GM18517 (cell line): ENCODE results near the gene DPP6.
"Not testable (repeated sequence)": the region's sequence is repeated elsewhere in the genome, so short reads cannot be mapped to it uniquely, and the experiment has no call there.

Experiments
- ATAC-seq: cut with Tn5 transposase; IDR thresholded peaks from one replicate; pipeline ENCODE4 v1.9.1; 2021; ENCODE audit warnings: mild to moderate bottlenecking, moderate library complexity; ENCODE audit not compliant: unreplicated experiment

DPP6 gene

DNA sequence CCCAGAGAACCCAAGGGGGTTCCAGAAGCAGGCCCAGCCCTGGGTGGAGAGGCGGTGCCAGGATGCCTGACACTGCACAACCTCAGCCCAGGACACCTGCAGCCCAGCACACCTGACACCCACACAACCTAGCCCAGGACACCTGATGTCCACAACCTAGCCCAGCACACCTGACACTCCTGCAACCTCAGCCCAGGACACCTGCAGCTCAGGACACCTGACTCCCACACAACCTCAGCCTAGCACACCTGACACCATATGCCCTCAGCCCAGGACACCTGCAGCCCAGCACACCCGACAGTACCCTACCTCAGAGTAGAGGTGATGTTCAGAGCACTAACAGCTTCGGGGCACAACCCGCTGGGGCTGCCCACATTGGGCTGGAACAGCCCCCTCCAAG lies 863.4 kb downstream of the DPP6 start:
- ATAC-seq, result no peak

DNA sequence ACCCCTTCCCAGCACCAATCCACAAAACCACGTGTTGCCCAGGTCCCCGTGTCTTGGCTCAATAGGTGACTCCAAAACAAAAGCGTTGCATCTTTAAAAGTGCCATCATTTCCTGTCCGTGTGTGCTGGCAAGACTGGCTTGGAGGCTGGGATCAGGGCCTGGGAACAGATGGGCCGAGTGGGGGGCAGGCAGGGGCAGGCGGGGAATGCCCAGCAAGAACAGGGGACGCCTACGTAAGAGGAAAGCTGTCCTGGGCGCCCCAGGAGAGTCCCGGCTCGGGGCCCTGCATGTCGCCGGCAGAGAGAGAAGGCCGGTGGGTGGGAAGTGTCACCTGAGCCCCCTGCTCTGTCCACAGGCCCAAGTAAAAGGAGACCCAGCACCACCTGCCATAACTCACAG lies 864.2 kb downstream of the DPP6 start:
- ATAC-seq, result no peak

DNA sequence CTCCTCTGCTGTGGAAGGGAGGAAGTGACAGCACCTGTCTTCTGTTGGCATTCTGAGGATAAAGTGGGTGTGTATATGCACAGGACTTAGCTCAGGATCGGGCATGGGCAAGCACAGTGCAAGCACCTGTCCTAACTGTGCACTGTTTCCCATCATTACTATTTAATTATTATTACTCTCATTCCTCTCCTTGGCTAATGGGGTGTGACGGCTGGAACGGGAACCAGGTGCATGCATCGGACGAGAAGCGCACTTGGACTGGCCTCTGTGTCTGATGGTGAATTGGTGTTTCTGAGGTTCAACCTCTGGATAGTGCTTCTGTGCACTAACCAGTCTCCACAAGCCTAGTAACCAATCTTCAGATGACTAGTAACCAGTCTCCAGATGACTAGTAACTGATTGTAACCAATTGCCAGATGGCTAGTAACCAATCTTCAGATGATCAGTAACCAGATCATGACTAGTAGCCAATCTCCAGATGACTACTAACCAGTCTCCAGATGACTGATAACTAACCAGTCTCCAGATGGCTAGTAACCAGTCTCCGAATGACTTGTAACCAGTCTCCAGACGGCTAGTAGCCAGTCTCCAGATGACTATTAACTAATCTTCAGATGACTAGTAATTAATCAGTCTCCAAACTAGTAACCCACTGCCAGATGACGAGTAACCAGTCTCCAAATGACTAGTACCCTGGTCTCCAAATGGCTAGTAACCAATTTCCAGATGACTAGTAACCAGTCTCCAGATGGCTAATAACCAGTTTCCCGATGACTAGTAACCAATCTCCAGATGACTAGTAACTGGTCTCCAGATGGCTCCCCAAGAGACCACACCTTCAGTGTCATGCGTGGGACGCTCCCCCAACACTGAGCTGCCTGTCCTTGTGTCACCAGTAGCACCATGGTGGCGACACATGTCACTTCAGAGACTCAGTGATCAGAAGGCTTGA lies 864.9 kb downstream of the DPP6 start:
- no peak for ATAC-seq

DNA sequence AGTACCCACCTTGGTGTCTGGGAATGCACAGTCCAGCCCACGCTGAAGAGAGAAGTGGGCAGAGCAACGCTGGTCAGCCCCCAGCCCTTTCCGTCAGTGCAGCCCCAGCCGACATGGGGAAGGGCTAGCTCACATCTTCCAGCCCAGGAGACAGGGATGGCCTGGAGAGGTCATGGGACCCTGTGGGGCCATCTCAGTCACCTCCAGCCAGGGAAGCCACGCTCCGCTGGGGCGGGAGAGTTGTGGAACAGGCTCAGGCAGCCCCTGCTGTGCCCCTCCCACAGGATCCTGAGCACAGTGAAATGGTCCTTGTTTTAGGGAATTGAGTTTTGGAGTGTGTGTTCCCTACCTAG lies 865.6 kb downstream of the DPP6 start:
- ATAC-seq, result no peak

DNA sequence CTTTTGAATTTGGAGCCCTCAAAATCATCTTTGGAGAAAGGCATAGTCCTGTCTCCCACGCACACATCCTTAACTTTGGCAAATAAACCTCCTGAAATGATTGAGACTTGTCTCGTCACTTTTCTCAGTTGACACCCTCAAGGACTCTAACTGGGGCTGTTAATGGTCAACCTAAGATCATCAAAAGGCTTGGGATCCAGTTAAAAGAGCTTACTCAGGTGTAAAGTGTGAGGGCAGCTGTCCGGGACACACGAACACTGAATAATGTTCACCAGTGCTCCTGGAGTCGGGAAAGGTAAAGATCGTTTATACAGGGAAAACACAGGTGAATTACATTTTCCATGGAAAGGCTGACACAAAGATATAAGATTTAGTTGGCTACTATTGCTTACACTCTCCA lies 866.1 kb downstream of the DPP6 start:
- ATAC-seq, result no peak

DNA sequence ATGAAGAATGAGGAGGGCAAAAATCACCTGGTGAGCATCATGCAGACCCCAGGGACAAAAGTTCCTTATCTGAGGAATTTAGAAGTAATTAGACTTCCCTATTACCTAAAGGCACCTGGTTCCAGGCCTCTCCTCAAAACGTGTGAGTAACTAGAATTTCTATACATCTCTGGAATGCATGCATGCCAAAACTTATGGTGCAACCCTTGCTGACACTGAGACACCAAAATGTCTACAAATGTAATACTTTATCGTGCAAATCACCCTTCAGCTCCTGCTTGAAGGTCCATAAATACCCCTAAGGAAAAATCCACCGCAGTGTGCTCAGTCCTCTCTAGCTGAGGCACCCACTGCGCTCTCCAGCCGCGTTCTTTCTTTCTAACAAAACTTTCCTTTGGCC lies 866.5 kb downstream of the DPP6 start:
- no peak for ATAC-seq

DNA sequence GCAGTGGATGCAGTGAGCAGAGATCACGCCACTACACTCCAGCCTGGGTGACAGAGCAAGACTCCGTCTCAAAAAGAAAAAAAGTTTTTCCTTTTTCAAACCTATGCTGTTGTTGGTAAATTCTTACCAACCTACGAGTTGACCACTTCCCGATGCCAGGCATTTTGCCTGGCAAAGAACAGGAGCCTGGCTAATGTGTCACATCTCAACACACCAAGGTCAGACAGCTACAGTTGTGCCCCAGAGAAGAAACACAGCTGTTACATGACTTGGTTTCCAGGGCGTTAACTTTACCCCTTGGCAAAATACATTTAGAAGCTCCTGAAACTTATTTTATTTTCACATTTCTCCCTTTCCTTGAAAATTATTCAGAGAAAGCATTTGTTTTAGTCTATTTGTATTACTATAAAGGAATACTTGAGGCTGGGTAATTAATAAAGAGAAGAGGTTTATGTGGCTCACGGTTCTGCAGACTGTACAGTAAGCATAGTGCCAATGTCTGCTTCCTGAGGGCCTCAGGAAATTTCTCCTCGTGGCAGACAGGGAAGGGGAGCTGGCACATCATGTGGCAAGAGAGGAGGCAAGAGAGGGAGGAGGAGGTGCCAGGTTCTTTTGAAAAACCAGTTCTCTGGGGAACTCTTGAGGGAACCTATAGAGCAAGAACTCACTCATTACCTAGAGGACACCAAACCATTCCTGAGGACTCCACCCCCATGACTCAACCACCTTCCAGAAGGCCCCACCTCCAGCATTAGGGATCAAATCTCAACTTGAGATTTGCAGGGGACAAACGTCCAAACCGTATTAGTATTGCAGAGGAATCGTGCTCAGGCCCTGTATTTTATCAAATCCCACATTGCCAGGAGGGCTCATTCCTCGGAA lies 867.4 kb downstream of the DPP6 start:
- no peak for ATAC-seq

DNA sequence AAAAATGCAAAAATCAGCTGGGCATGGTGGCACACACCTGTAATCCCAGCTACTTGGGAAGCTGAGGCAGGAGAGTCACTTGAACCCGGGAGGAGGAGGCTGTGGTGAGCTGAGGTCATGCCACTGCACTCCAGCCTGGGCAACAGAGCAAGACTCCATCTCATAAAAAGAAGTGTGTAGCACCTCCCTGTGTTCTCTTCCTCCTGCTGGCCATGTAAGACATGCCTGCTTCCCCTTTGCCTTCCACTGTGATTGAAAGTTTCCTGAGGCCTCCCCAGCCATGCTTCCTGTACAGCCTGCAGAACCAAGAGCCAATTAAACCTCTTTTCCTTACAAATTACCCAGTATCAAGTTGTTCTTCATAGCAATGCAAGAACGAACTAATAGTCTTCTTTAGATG lies 870.3 kb downstream of the DPP6 start:
- not testable (repeated sequence) for ATAC-seq

DNA sequence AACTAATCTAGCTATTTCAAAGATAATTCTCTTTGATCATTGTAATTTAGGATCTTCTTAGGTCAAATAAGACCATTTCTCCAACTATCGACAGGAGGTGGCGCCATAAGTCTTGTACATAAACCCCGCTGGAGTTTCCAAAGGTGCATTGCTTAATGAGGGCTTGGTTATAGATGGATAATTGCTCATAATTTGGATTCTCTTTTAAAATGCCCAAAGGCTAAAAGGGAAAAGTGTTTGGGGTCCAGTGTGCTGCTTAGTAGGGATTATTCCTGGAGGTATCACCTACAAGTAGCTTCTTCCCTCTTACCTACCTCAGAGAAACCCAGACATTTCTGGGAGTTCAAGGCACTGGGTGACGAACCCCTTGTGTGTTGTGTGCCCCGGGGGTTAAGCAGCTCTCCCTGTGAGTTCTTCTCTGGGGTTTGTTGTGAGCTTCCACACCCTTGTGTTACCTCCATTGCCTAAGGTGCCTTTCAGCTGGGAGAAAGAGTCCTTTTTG lies 875.5 kb downstream of the DPP6 start:
- peak; percentile 44 for ATAC-seq

DNA sequence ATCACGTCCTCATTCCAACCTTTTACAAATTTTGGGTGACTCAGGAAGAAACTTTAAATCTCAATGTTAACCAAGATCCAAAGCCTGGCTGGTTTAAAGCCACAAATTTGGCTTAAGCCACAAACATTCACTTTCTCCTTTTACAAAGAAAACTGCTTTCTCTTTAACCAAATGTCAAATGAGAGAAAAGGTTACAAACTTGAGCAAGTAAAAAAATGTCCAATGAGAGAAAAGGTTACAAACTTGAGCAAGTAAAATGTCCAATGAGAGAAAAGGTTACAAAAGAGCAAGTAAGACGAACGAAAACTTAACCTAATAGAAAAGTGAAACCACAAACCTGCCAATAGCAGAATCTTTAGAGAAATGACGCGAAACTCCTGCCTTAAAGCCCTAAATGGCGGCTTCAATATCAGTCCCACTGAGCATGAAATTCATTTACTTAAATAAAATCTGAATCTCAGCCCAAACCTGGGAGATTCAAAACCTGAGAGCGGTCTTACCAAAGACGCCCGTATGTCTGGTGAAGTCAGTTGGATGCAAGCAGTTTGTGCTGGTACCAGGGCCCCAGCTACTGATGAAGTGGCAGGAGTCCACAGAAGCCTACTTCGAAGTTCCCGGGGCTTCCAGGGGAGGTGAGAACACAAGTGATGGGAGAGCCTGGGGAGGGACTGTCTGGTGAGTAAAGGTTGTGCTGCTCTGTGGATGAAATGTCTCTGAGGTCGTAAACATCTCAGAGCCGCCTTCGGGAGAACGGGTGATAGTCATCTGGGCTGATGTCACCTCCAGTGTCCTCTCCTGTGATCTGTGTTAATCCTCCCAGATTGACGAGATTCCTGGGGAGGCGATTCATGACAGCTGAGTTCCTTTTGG lies 876.2 kb downstream of the DPP6 start:
- ATAC-seq, result peak; percentile 92

DNA sequence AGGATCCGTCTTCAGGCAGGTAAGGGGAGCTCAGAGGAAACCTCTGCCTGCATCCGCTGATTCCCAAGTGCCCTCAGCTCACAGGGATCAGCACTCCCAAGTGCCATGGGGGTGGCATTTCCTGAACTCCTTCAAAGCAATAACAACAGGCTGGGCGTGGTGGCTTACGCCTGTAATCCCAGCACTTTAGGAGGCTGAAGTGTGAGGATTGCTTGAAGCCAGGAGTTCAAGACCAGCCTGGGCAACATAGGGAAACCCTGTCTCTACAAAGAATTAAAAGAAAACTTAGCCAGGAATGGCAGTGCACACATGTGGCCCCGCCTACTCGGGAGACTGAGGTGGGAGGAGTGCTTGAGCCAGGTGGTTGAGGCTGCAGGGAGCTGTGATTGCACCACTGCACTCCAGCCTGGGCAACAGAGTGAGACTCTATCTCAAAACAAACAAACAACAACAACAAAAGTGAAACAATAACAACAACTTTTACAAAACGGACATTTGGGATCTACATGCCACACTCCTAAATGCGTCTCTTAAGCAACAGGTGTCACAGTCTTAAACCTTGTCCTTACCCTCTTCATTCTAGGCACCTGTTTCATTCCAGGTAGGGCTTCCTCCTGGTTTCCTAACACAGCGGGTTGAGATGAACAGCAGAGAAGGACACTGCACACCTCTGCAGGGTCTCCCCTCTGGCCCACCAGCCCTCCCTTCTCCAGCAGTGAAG lies 877.0 kb downstream of the DPP6 start:
- ATAC-seq, result no peak

DNA sequence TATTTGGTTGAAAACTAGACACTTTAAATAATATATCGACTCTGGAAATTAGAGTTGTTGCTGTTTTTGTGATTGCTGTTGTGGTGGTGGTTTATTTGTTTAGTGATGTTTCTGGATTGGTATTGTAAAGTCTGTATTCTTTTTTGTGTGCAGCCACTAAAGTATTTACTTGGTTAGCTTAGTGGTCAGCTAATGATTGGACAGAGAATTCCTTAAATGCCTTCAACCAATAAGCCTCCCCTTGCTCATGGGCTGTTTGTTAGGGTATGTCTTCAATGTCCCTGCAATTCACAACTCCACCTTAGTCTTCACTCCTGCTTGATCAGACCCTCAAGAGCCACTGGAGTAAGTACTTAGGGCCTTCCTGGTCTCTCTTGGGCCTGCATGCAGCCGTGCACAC lies 879.7 kb downstream of the DPP6 start:
- ATAC-seq, result no peak

DNA sequence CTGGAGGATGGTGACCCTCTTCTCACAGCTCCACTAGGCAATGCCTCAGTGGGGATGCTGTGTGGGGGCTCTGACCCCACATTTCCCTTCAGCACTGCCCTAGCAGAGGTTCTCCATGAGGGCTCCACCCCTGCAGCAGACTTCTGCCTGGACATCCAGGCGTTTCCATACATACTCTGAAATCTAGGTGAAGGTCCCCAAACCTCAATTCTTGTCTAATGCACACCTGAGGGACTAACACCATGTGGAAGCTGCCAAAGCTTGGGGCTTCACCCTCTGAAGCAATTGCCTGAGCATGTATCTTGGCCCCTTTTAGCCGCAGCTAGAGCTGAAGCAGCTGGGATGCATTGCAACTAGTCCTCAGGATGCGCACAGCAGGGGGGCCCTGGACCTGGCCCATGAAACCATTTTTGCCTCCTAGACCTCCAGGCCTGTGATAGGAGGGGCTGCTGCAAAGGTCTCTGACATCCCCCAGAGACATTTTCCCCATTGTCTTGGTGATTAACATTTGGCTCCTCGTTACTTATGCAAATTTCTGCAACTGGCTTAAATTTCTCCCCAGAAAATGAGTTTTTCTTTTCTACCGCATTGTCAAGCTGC lies 882.3 kb downstream of the DPP6 start:
- ATAC-seq, result not testable (repeated sequence)

DNA sequence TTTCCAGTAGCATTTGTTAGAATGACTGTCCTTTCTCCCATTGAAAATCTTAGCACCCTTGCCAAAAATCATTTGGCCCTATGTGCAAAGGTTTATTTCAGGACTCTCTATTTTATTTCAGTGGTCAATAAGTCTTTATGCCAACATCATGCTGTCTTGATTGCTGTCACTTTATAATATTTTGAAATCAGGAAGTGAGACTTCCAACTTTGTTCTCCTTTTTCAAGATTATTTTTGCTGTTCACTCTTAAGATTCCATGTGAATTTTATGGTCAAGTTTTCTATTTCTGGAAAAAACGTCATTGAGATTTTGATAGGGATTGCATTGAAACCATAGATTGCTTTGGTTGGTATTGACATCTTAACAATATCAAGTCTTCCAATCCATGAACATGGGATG lies 885.6 kb downstream of the DPP6 start:
- no peak for ATAC-seq

DNA sequence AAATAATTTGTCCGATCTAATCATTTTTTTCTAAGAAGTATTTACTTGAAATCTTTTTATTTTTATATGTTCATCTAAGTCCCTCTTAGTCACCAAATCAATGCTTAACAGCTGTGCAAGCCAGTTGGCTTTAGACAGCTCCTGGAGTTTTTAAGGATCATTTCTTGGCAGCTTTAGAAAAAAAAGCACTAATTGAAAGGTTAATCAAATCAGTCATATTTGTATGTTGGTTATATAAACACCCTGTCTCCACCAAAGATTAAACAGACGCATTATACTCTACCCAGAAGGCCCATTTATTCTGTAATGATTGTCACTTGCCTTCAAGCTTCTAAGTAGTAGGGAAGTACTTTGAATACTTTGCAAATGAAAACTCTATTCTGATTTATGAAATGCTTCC lies 890.5 kb downstream of the DPP6 start:
- ATAC-seq, result no peak
